ENCODE data around the gene CCDC51. TPM values are rescaled to one million over a fixed set of nuclear protein-coding genes. Genes with fewer than 3 reads are reported as not detected.

Gene CCDC51
- total RNA-seq, 4 donors from 2014 or later, result 6.4 to 18.7 (median 13.6) TPM

- Histone ChIP-seq H3K27me3 (no peaks in the 10 kb centered on the region), H3K27ac (peak overlapping the region; percentile 15), H3K4me1 (peaks cover 35% of the 10 kb centered on the region), H3K9me3 (no peaks in the 10 kb centered on the region), H3K36me3 (peaks cover 24% of the 10 kb centered on the region), H3K4me3 (no peak overlapping the region)
- TF ChIP-seq POLR2A (IDR thresholded peaks at IDR 0.05), result no peak
- peak; percentile 74 to 81 for TF ChIP-seq CTCF (IDR thresholded peaks at IDR 0.05)
- peak in 1 of 2 donors; percentile 65 for DNase-seq (ENCODE audit: low spot score in 2 of 2)
- WGBS, result 64% methylated on average over 6 of the region's 6 CpGs
Observed at GRCh38 chr3:48400824-48401433, 39.0 kb downstream of the CCDC51 start.

- H3K9me3 ChIP-seq, result no peaks in the 10 kb centered on the region
- peak overlapping the region; percentile 15 for H3K27ac ChIP-seq
- H3K4me1 ChIP-seq, result peaks cover 28% of the 10 kb centered on the region
- no peak overlapping the region for H3K4me3 ChIP-seq
- no peak for TF ChIP-seq EP300 (IDR thresholded peaks at IDR 0.05)
- no peak for TF ChIP-seq CTCF (IDR thresholded peaks at IDR 0.05)
- TF ChIP-seq POLR2AphosphoS5 (IDR thresholded peaks at IDR 0.05), result no peak
- no peak for TF ChIP-seq POLR2A (IDR thresholded peaks at IDR 0.05)
- H3K27me3 ChIP-seq, result no peaks in the 10 kb centered on the region
- peaks cover 13% of the 10 kb centered on the region for H3K36me3 ChIP-seq
- WGBS, result 53% methylated on average over 4 of the region's 4 CpGs
- DNase-seq (ENCODE audit: low spot score in 2 of 2), result peak in 1 of 2 donors; percentile 56
Observed at GRCh38 chr3:48399387-48400172, 40.3 kb downstream of the CCDC51 start.

GRCh38 chr3:48398701-48399386, 41.1 kb downstream of the CCDC51 start:
- DNase-seq (ENCODE audit: low spot score in 2 of 2), result no peak
- Histone ChIP-seq H3K27me3 (no peaks in the 10 kb centered on the region), H3K27ac (no peak overlapping the region), H3K4me3 (no peak overlapping the region), H3K9me3 (no peaks in the 10 kb centered on the region), H3K36me3 (peaks cover 5% of the 10 kb centered on the region), H3K4me1 (peaks cover 28% of the 10 kb centered on the region)
- WGBS, result 41% methylated on average over 11 of the region's 11 CpGs
- TF ChIP-seq POLR2AphosphoS5 (IDR thresholded peaks at IDR 0.05) (no peak), CTCF (IDR thresholded peaks at IDR 0.05) (no peak), POLR2A (IDR thresholded peaks at IDR 0.05) (no peak), EP300 (IDR thresholded peaks at IDR 0.05) (no peak)

GRCh38 chr3:48397767-48398681, 41.9 kb downstream of the CCDC51 start:
- TF ChIP-seq CTCF (IDR thresholded peaks at IDR 0.05) (no peak), POLR2AphosphoS5 (IDR thresholded peaks at IDR 0.05) (no peak), EP300 (IDR thresholded peaks at IDR 0.05) (no peak)
- Histone ChIP-seq H3K36me3 (no peaks in the 10 kb centered on the region), H3K4me3 (no peak overlapping the region), H3K27ac (no peak overlapping the region), H3K27me3 (no peaks in the 10 kb centered on the region), H3K9me3 (no peaks in the 10 kb centered on the region), H3K4me1 (peaks cover 28% of the 10 kb centered on the region)
- DNase-seq (ENCODE audit: low spot score in 2 of 2), result no peak
- WGBS, result 75% methylated on average over 6 of the region's 9 CpGs

Measured in suprapubic skin (tissue), 4 donors.